A673 (cell line): Measurements from ENCODE around the gene S100Z. TPM values are rescaled to one million over a fixed set of nuclear protein-coding genes. Genes with fewer than 3 reads are reported as not detected.

Experiments
- BruUV-seq: library from RNA; stranded (reverse); fragments of 400-500 nt; replicated peaks from 2 replicates; lab custom pipeline; 2021; lab: Mats Ljungman, UMichigan
- CTCF ChIA-PET: fragments of 300-600 bp; sonication (Branson Sonifier 250); formaldehyde crosslinking; loops from one replicate; lab custom pipeline; 2022; ENCODE audit warnings: antibody characterized with exemption; lab: Charles Lee
- POLR2A ChIA-PET: fragments of 300-600 bp; sonication (Branson Sonifier 250); formaldehyde crosslinking; loops from one replicate; lab custom pipeline; 2022; ENCODE audit warnings: antibody characterized with exemption; ENCODE audit not compliant: low non-redundant PET; lab: Charles Lee
- DNase-seq: peaks from one replicate; pipeline ENCODE4 v3.0.0-alpha.2; 2015; ENCODE audit warnings: low spot score
- H3K27ac ChIP-seq: fragments of 200-600 bp; sonication (generic); 2 replicates; pipeline ENCODE4 v1.5.1; 2016; ENCODE audit warnings: mixed run types, low read depth, mild to moderate bottlenecking, mixed read lengths, antibody characterized with exemption, low read length; ENCODE audit not compliant: poor library complexity, severe bottlenecking
- H3K27me3 ChIP-seq: fragments of 200-600 bp; sonication (generic); replicated peaks from 2 replicates; pipeline ENCODE4 v1.6.1; 2017; ENCODE audit warnings: mixed run types, low read depth, mild to moderate bottlenecking, mixed read lengths, antibody characterized with exemption, low read length; ENCODE audit not compliant: insufficient read depth, poor library complexity
- H3K36me3 ChIP-seq: fragments of 200-600 bp; sonication (generic); 2 replicates; pipeline ENCODE4 v1.6.1; 2016; ENCODE audit warnings: mixed run types, mild to moderate bottlenecking, mixed read lengths, antibody characterized with exemption, low read length; ENCODE audit not compliant: insufficient read depth, poor library complexity, severe bottlenecking
- H3K4me1 ChIP-seq: fragments of 200-600 bp; sonication (generic); 2 replicates; pipeline ENCODE4 v1.6.1; 2017; ENCODE audit warnings: mixed run types, mild to moderate bottlenecking, mixed read lengths, antibody characterized with exemption, low read length; ENCODE audit not compliant: insufficient read depth, poor library complexity, severe bottlenecking
- H3K4me3 ChIP-seq: fragments of 200-600 bp; sonication (generic); 2 replicates; pipeline ENCODE4 v1.5.1; 2016; ENCODE audit warnings: low read depth, mixed run types, mild to moderate bottlenecking, mixed read lengths, low read length; ENCODE audit not compliant: poor library complexity, severe bottlenecking
- H3K9me3 ChIP-seq: fragments of 200-600 bp; sonication (generic); 2 replicates; pipeline ENCODE4 v1.6.1; 2016; ENCODE audit warnings: mixed run types, low read depth, mild to moderate bottlenecking, mixed read lengths, antibody characterized with exemption, low read length; ENCODE audit not compliant: poor library complexity, severe bottlenecking
- CTCF ChIP-seq: fragments of 300-800, 200-600 bp; sonication (generic); conservative IDR thresholded peaks from 2 replicates; pipeline ENCODE4 v1.5.1; 2017; ENCODE audit warnings: low read depth, mild to moderate bottlenecking, antibody characterized with exemption, low read length, moderate library complexity, mixed read lengths
- EZH2 ChIP-seq: fragments of 200-600 bp; sonication (generic); IDR thresholded peaks from 2 replicates; pipeline ENCODE4 v1.6.1; 2017; ENCODE audit warnings: borderline replicate concordance, low read depth, mild to moderate bottlenecking, mixed read lengths, antibody characterized with exemption, low read length; ENCODE audit not compliant: poor library complexity, severe bottlenecking
- intact Hi-C: fragments of 100-400 bp; cut with micrococcal nuclease; formaldehyde crosslinking; loops from one replicate; pipeline ENCODE4 v1.10.0; 2022; ENCODE audit not compliant: unreplicated experiment
- total RNA-seq: library from RNA; stranded (reverse); gene quantifications from 2 replicates; pipeline ENCODE4 v1.2.3, GENCODE V29; 2021

The S100Z gene
- total RNA-seq, 1 experiment from 2014 or later = not detected

GRCh38 chr5:76920491-76920890 lies 70.7 kb downstream of the S100Z start:
- DNase-seq = peak; percentile 21
- Histone ChIP-seq H3K4me1 (peaks cover 3% of the 10 kb centered on the region), H3K27ac (no peak overlapping the region), H3K36me3 (no peaks in the 10 kb centered on the region), H3K4me3 (no peak overlapping the region), H3K27me3 (no peaks in the 10 kb centered on the region), H3K9me3 (no peaks in the 10 kb centered on the region)
- TF ChIP-seq CTCF (no peak), EZH2 (no peak)
- intact Hi-C loops = no loop called here
- CTCF ChIA-PET = no interaction called here
- POLR2A ChIA-PET = no interaction called here
- no TSS peak for BruUV-seq

- H3K27me3 ChIP-seq = no peaks in the 10 kb centered on the region
- no peak overlapping the region for H3K27ac ChIP-seq
- no peak overlapping the region for H3K4me3 ChIP-seq
- CTCF ChIA-PET = no interaction called here
- POLR2A ChIA-PET = no interaction called here
- BruUV-seq = no TSS peak
- peaks cover 23% of the 10 kb centered on the region for H3K4me1 ChIP-seq
- no peaks in the 10 kb centered on the region for H3K36me3 ChIP-seq
- intact Hi-C loops = no loop called here
- no peak for TF ChIP-seq CTCF
- TF ChIP-seq EZH2 = no peak
- DNase-seq = peak; percentile 57
- no peaks in the 10 kb centered on the region for H3K9me3 ChIP-seq
These were observed 76.7 kb downstream of the S100Z start for GRCh38 chr5:76926329-76927105.

- TF ChIP-seq CTCF = no peak
- no peak for TF ChIP-seq EZH2
These were observed 78.1 kb downstream of the S100Z start for GRCh38 chr5:76927961-76928360.

More at GRCh38 chr5:76927961-76928360, 78.1 kb downstream of the S100Z start:
- no peaks in the 10 kb centered on the region for H3K9me3 ChIP-seq
- peaks cover 23% of the 10 kb centered on the region for H3K4me1 ChIP-seq
- H3K4me3 ChIP-seq = no peak overlapping the region
- H3K36me3 ChIP-seq = no peaks in the 10 kb centered on the region
- H3K27me3 ChIP-seq = no peaks in the 10 kb centered on the region
- ChIA-PET POLR2A (no interaction called here), CTCF (no interaction called here)
- no peak overlapping the region for H3K27ac ChIP-seq
- intact Hi-C loops = no loop called here
- DNase-seq = no peak
- BruUV-seq = no TSS peak
